Neural cell (in vitro differentiated cells): ENCODE measurements around the gene CLASP2.

Experiments used
- EZH2 ChIP-seq: fragments of 200-600, 300-800 bp; shearing (Covaris generic), sonication (generic); IDR thresholded peaks from 2 replicates; pipeline ENCODE4 v1.6.1; 2014; ENCODE audit warnings: antibody characterized with exemption, low read length, borderline replicate concordance, mild to moderate bottlenecking; ENCODE audit not compliant: insufficient read depth, poor library complexity, severe bottlenecking
- TF ChIP-seq, protein P1 (sequence below): fragments of 450-650 bp; IDR thresholded peaks from 2 replicates; pipeline ENCODE4 v1.5.1; 2014; ENCODE audit warnings: antibody characterized with exemption, mild to moderate bottlenecking, moderate library complexity; ENCODE audit not compliant: poor library complexity, severe bottlenecking

DNA sequence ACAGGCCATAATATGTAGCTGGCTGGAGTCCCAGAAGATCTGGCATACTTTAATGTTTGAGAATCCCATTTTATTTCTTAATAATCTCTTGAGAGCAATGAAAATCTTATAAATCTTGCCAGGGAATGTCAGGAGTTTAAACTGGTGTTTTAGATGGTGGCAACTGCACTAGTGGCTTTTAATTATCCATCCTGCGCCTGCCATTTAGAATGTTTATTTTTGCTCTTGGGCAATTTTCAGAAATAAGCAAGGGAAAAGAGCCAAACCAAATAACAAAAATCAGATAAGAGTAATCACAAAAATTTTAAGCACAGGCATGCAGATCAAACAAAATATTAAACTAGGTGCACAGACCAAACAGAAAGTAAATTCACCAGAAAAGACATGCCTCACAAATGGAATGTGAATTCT lies 235.9 kb downstream of the CLASP2 start:
- TF ChIP-seq, protein P1, sequence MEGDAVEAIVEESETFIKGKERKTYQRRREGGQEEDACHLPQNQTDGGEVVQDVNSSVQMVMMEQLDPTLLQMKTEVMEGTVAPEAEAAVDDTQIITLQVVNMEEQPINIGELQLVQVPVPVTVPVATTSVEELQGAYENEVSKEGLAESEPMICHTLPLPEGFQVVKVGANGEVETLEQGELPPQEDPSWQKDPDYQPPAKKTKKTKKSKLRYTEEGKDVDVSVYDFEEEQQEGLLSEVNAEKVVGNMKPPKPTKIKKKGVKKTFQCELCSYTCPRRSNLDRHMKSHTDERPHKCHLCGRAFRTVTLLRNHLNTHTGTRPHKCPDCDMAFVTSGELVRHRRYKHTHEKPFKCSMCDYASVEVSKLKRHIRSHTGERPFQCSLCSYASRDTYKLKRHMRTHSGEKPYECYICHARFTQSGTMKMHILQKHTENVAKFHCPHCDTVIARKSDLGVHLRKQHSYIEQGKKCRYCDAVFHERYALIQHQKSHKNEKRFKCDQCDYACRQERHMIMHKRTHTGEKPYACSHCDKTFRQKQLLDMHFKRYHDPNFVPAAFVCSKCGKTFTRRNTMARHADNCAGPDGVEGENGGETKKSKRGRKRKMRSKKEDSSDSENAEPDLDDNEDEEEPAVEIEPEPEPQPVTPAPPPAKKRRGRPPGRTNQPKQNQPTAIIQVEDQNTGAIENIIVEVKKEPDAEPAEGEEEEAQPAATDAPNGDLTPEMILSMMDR = no peak
- no peak for TF ChIP-seq EZH2
